HUES64 (cell line): ENCODE results near the gene TPPP.

Experiments used
- H3K27ac ChIP-seq: 2 replicates; pipeline ENCODE4 v1.7.0; 2013; ENCODE audit warnings: low read depth, low read length, inconsistent platforms
- H3K27me3 ChIP-seq: 2 replicates; pipeline ENCODE4 v1.6.1; 2013; ENCODE audit warnings: mild to moderate bottlenecking, low read length; ENCODE audit not compliant: insufficient read depth
- H3K36me3 ChIP-seq: 2 replicates; pipeline ENCODE4 v1.6.1; 2013; ENCODE audit warnings: mild to moderate bottlenecking, low read length; ENCODE audit not compliant: insufficient read depth
- H3K4me1 ChIP-seq: 2 replicates; pipeline ENCODE4 v1.6.1; 2013; ENCODE audit warnings: mild to moderate bottlenecking, low read length, moderate library complexity; ENCODE audit not compliant: insufficient read depth
- H3K4me3 ChIP-seq: 2 replicates; pipeline ENCODE4 v1.5.1; 2013; ENCODE audit warnings: mild to moderate bottlenecking, low read length, moderate library complexity
- H3K9ac ChIP-seq: 2 replicates; pipeline ENCODE4 v1.6.1; 2013; ENCODE audit warnings: mild to moderate bottlenecking, low read depth, low read length
- H3K9me3 ChIP-seq: 2 replicates; pipeline ENCODE4 v1.6.1; 2013; ENCODE audit warnings: low read depth, low read length; ENCODE audit not compliant: insufficient read depth
- WGBS: fragments of 150-250, 120-280 bp; methylation state at CpG from one replicate; pipeline ENCODE4 v1.1.7; 2013; ENCODE audit warnings: missing lambda C conversion rate; 5-methylcytosine and 5-hydroxymethylcytosine counted together

The TPPP gene

GRCh38 chr5:626850-627249, 66.3 kb downstream of the TPPP start:
- Histone ChIP-seq H3K4me1 (no peaks in the 10 kb centered on the region), H3K36me3 (peaks cover 57% of the 10 kb centered on the region), H3K27me3 (no peaks in the 10 kb centered on the region), H3K4me3 (no peak overlapping the region), H3K9ac (no peak overlapping the region), H3K9me3 (no peaks in the 10 kb centered on the region), H3K27ac (no peak overlapping the region)
- WGBS = 96% methylated on average over 3 of the region's 3 CpGs

GRCh38 chr5:625516-625915, 67.6 kb downstream of the TPPP start:
- H3K4me1 ChIP-seq = no peaks in the 10 kb centered on the region
- peaks cover 69% of the 10 kb centered on the region for H3K36me3 ChIP-seq
- no peaks in the 10 kb centered on the region for H3K9me3 ChIP-seq
- no peak overlapping the region for H3K27ac ChIP-seq
- no peak overlapping the region for H3K4me3 ChIP-seq
- H3K27me3 ChIP-seq = no peaks in the 10 kb centered on the region
- WGBS = 96% methylated on average over 16 of the region's 16 CpGs
- no peak overlapping the region for H3K9ac ChIP-seq

- no peaks in the 10 kb centered on the region for H3K27me3 ChIP-seq
- H3K36me3 ChIP-seq = peaks cover 76% of the 10 kb centered on the region
- H3K27ac ChIP-seq = no peak overlapping the region
- WGBS = 95% methylated on average over 13 of the region's 13 CpGs
- H3K4me3 ChIP-seq = no peak overlapping the region
- no peak overlapping the region for H3K9ac ChIP-seq
- H3K4me1 ChIP-seq = no peaks in the 10 kb centered on the region
- no peaks in the 10 kb centered on the region for H3K9me3 ChIP-seq
These were observed 68.3 kb downstream of the TPPP start for GRCh38 chr5:624951-625230.

GRCh38 chr5:624118-624950, 68.8 kb downstream of the TPPP start:
- no peaks in the 10 kb centered on the region for H3K4me1 ChIP-seq
- H3K27me3 ChIP-seq = no peaks in the 10 kb centered on the region
- no peak overlapping the region for H3K4me3 ChIP-seq
- H3K9ac ChIP-seq = no peak overlapping the region
- no peaks in the 10 kb centered on the region for H3K9me3 ChIP-seq
- H3K27ac ChIP-seq = no peak overlapping the region
- 95% methylated on average over 38 of the region's 38 CpGs for WGBS
- H3K36me3 ChIP-seq = peaks cover 81% of the 10 kb centered on the region

GRCh38 chr5:623531-623930, 69.6 kb downstream of the TPPP start:
- Histone ChIP-seq H3K27me3 (no peaks in the 10 kb centered on the region), H3K36me3 (peaks cover 82% of the 10 kb centered on the region), H3K9me3 (no peaks in the 10 kb centered on the region), H3K9ac (no peak overlapping the region), H3K27ac (no peak overlapping the region), H3K4me1 (no peaks in the 10 kb centered on the region), H3K4me3 (no peak overlapping the region)
- 98% methylated on average over 13 of the region's 13 CpGs for WGBS

- 97% methylated on average over 31 of the region's 31 CpGs for WGBS
- Histone ChIP-seq H3K9ac (no peak overlapping the region), H3K4me1 (no peaks in the 10 kb centered on the region), H3K4me3 (no peak overlapping the region), H3K27me3 (no peaks in the 10 kb centered on the region), H3K9me3 (no peaks in the 10 kb centered on the region), H3K27ac (no peak overlapping the region), H3K36me3 (peaks cover 84% of the 10 kb centered on the region)
These were observed 70.1 kb downstream of the TPPP start for GRCh38 chr5:622946-623522.

- Histone ChIP-seq H3K9me3 (no peaks in the 10 kb centered on the region), H3K36me3 (peaks cover 81% of the 10 kb centered on the region), H3K4me3 (no peak overlapping the region), H3K9ac (no peak overlapping the region), H3K27me3 (no peaks in the 10 kb centered on the region), H3K27ac (no peak overlapping the region), H3K4me1 (no peaks in the 10 kb centered on the region)
- WGBS = 92% methylated on average over 9 of the region's 9 CpGs
These were observed 70.8 kb downstream of the TPPP start for GRCh38 chr5:622359-622758.

- Histone ChIP-seq H3K9ac (no peak overlapping the region), H3K9me3 (no peaks in the 10 kb centered on the region), H3K36me3 (peaks cover 75% of the 10 kb centered on the region), H3K27me3 (no peaks in the 10 kb centered on the region), H3K4me3 (no peak overlapping the region), H3K27ac (no peak overlapping the region), H3K4me1 (no peaks in the 10 kb centered on the region)
- 95% methylated on average over 16 of the region's 16 CpGs for whole genome bisulfite sequencing
These were observed 71.8 kb downstream of the TPPP start for GRCh38 chr5:621341-621761.

- Histone ChIP-seq H3K9me3 (no peaks in the 10 kb centered on the region), H3K27me3 (no peaks in the 10 kb centered on the region), H3K4me3 (no peak overlapping the region), H3K27ac (no peak overlapping the region), H3K36me3 (peaks cover 68% of the 10 kb centered on the region), H3K4me1 (no peaks in the 10 kb centered on the region), H3K9ac (no peak overlapping the region)
- WGBS = 93% methylated on average over 8 of the region's 8 CpGs
These were observed 72.5 kb downstream of the TPPP start for GRCh38 chr5:620586-621180.

GRCh38 chr5:620152-620551, 73.0 kb downstream of the TPPP start:
- 0 out of 2 replicates have a peak, but pooled peaks cover 3% of the 10 kb centered on the region for H3K9me3 ChIP-seq
- H3K36me3 ChIP-seq = peaks cover 63% of the 10 kb centered on the region
- H3K27me3 ChIP-seq = no peaks in the 10 kb centered on the region
- no peak overlapping the region for H3K4me3 ChIP-seq
- no peaks in the 10 kb centered on the region for H3K4me1 ChIP-seq
- H3K27ac ChIP-seq = no peak overlapping the region
- H3K9ac ChIP-seq = no peak overlapping the region
- WGBS = 98% methylated on average over 20 of the region's 20 CpGs

- H3K36me3 ChIP-seq = peaks cover 56% of the 10 kb centered on the region
- H3K27me3 ChIP-seq = no peaks in the 10 kb centered on the region
- 0 out of 2 replicates have a peak, but pooled peaks cover 3% of the 10 kb centered on the region for H3K9me3 ChIP-seq
- H3K9ac ChIP-seq = no peak overlapping the region
- H3K27ac ChIP-seq = no peak overlapping the region
- H3K4me1 ChIP-seq = no peaks in the 10 kb centered on the region
- WGBS = 96% methylated on average over 16 of the region's 16 CpGs
- H3K4me3 ChIP-seq = no peak overlapping the region
These were observed 73.7 kb downstream of the TPPP start for GRCh38 chr5:619444-619843.
